BJ (cell line): ENCODE measurements around the gene MRPL9. TPM values are rescaled to one million over a fixed set of nuclear protein-coding genes. Genes with fewer than 3 reads are reported as not detected.

Experiments used
- CTCF ChIA-PET: fragments of 350-600 bp; formaldehyde crosslinking; extraction: SDS; loops from one replicate; lab custom pipeline; 2021; ENCODE audit warnings: antibody characterized with exemption, inconsistent platforms; lab: Yijun Ruan, JAX
- POLR2A ChIA-PET: fragments of 300-600 bp; sonication (Branson Sonifier 250); formaldehyde crosslinking; extraction: SDS; loops from one replicate; lab custom pipeline; 2021; ENCODE audit warnings: antibody characterized with exemption; lab: Charles Lee
- DNase-seq: peaks from one replicate; pipeline ENCODE4 v3.0.0-alpha.2; 2011; ENCODE audit warnings: low read depth
- H3K27me3 ChIP-seq: 2 replicates; pipeline ENCODE4 v1.6.0; 2011; ENCODE audit warnings: low read length; ENCODE audit not compliant: control insufficient read depth, insufficient read depth
- H3K36me3 ChIP-seq: 2 replicates; pipeline ENCODE4 v1.5.1; 2011; ENCODE audit warnings: low read length; ENCODE audit not compliant: control insufficient read depth, insufficient read depth
- H3K4me3 ChIP-seq: 2 replicates; pipeline ENCODE4 v1.5.1; 2011; ENCODE audit warnings: low read depth, mild to moderate bottlenecking, control low read depth, low read length
- CTCF ChIP-seq: IDR thresholded peaks from 2 replicates; pipeline ENCODE4 v1.5.1; 2011; ENCODE audit warnings: low read depth, mild to moderate bottlenecking, control low read depth, inconsistent platforms, low read length, moderate library complexity; ENCODE audit not compliant: insufficient read depth
- polyA plus RNA-seq: library from polyadenylated mRNA; depleted of rRNA; stranded (reverse); fragments of >200 nt; gene quantifications from 2 replicates; pipeline ENCODE4 v1.2.3, GENCODE V29; 2011

MRPL9 gene
- polyA plus RNA-seq, 1 experiment: 89.6 TPM

- Histone ChIP-seq H3K27me3 (peaks cover 15% of the 10 kb centered on the region), H3K4me3 (no peak overlapping the region), H3K36me3 (no peaks in the 10 kb centered on the region)
- CTCF ChIA-PET: interaction anchor here (0.9 kb wide), 1 partner anchor 195 kb away, joined by 3 read pairs; no protein-coding TSS in a partner anchor
- POLR2A ChIA-PET: no interaction called here
- TF ChIP-seq CTCF: no peak
- no peak for DNase-seq
These were observed 33.4 kb downstream of the MRPL9 start for GRCh38 chr1:151729966-151730291.

DNA sequence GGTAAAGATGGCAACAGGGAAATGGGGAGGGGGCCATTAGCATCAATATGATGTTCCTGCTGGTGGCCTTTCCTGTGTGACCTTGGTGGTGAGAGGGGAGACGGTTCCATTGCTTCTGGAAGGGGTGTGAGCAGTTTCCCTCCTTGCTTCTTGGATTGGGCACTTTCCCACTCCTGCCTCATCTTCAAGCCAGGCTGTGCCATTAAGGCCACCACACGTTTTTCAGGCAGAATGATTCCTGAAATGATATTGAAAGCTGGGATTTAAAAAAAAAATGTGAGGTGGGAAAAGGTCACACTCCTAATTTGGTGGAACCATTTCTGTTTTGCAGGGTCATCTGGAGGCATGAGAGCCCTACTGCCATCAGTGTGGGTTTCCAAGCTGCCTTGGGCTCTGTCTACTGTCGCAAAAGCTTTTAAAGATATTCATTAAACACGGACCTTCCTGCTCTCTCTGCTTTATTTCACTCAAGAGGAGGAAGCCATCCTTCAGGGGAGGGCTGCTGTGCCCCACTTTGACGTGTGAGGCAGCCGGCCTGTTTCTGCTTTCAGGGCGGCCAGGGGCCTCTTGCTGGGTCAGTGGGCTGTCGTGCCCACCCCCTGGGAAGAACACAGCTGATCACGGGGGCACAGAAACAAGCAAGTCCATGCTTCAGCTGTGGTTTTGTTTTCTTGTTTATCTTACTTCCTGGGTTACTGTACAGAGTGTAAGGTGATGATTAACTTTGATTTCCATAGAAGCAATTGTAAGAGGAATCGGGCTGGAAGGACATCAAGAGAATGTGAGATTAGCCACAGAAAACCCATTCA lies 33.9 kb downstream of the MRPL9 start:
- Histone ChIP-seq H3K4me3 (no peak overlapping the region), H3K27me3 (peaks cover 15% of the 10 kb centered on the region), H3K36me3 (no peaks in the 10 kb centered on the region)
- POLR2A ChIA-PET: no interaction called here
- no peak for TF ChIP-seq CTCF
- DNase-seq: no peak
- CTCF ChIA-PET: interaction anchor here (0.6 to 1.7 kb wide), 6 partner anchors 36 to 285 kb away, joined by 3 to 7 read pairs (median 6); no protein-coding TSS in a partner anchor

GRCh38 chr1:151728151-151729054 lies 34.9 kb downstream of the MRPL9 start:
- POLR2A ChIA-PET: no interaction called here
- no peak for DNase-seq
- CTCF ChIA-PET: interaction anchor here (0.6 to 1.7 kb wide), 6 partner anchors 10 to 284 kb away, joined by 3 to 7 read pairs (median 6); no protein-coding TSS in a partner anchor
- TF ChIP-seq CTCF: no peak
- Histone ChIP-seq H3K36me3 (no peaks in the 10 kb centered on the region), H3K4me3 (no peak overlapping the region), H3K27me3 (peaks cover 19% of the 10 kb centered on the region)

GRCh38 chr1:151723726-151724370 lies 39.4 kb downstream of the MRPL9 start:
- POLR2A ChIA-PET: no interaction called here
- CTCF ChIA-PET: interaction anchor here (0.7 to 1.6 kb wide), 3 partner anchors 11 to 383 kb away, joined by 3 to 6 read pairs (median 3); no protein-coding TSS in a partner anchor
- no peaks in the 10 kb centered on the region for H3K36me3 ChIP-seq
- TF ChIP-seq CTCF: no peak
- H3K27me3 ChIP-seq: peaks cover 25% of the 10 kb centered on the region
- no peak for DNase-seq
- H3K4me3 ChIP-seq: no peak overlapping the region
